HFFc6 (cell line): Measurements from ENCODE around the gene MYL12B. TPM values are rescaled to one million over a fixed set of nuclear protein-coding genes. Genes with fewer than 3 reads are reported as not detected.
A peak's percentile ranks its signal among the peaks of the same experiment; 100 is the strongest.

Source experiments
- DNase-seq: peaks from one replicate; pipeline ENCODE4 v3.0.0-alpha.2; 2018
- H3K27ac Mint-ChIP-seq: 2 replicates; pipeline ENCODE4 v1.8.0; 2020; ENCODE audit warnings: mild to moderate bottlenecking, mixed read lengths
- H3K27me3 Mint-ChIP-seq: 2 replicates; pipeline ENCODE4 v1.8.0; 2021; ENCODE audit warnings: mild to moderate bottlenecking, moderate library complexity, mixed read lengths; ENCODE audit not compliant: insufficient read depth
- H3K36me3 Mint-ChIP-seq: 2 replicates; pipeline ENCODE4 v1.8.0; 2021; ENCODE audit warnings: low read depth, mixed read lengths
- H3K4me1 Mint-ChIP-seq: 2 replicates; pipeline ENCODE4 v1.8.0; 2020; ENCODE audit warnings: low read depth, mixed read lengths
- H3K4me3 Mint-ChIP-seq: 2 replicates; pipeline ENCODE4 v1.8.0; 2020; ENCODE audit warnings: mild to moderate bottlenecking, moderate library complexity, mixed read lengths
- H3K9me3 Mint-ChIP-seq: 2 replicates; pipeline ENCODE4 v1.8.0; 2020; ENCODE audit warnings: mild to moderate bottlenecking, mixed read lengths
- total RNA-seq, 6 experiments: library from RNA; stranded (reverse); fragmentation: NEBNext Ultra II Directional; extraction: Animal tissue kit (Norgen Biotek cat#: 25700); gene quantifications; 2 replicates in 1 of 6; 3 replicates in 5 of 6; pipeline ENCODE4 v1.2.3, GENCODE V29; 2021
- TF ChIP-seq, protein P1 (sequence below): fragments of 200-600 bp; sonication (generic); IDR thresholded peaks from 2 replicates; pipeline ENCODE4 v1.5.0; 2021; ENCODE audit warnings: antibody characterized with exemption, mild to moderate bottlenecking

The MYL12B gene
- total RNA-seq, 6 experiments from 2014 or later = 590 to 686 (median 637) TPM

GRCh38 chr18:3252843-3253242 is 9.1 kb upstream of the MYL12B start:
- peaks cover 19% of the 10 kb centered on the region for H3K9me3 Mint-ChIP-seq
- peaks cover 74% of the 10 kb centered on the region for H3K36me3 Mint-ChIP-seq
- H3K4me1 Mint-ChIP-seq = peaks cover 84% of the 10 kb centered on the region
- H3K27ac Mint-ChIP-seq = peak overlapping the region; percentile 40; the same call in 1 of the 2 replicates
- DNase-seq = no peak
- H3K4me3 Mint-ChIP-seq = peak overlapping the region; percentile 11; the same call in 1 of the 2 replicates
- peaks cover 3% of the 10 kb centered on the region; the same call in 1 of the 2 replicates for H3K27me3 Mint-ChIP-seq
- TF ChIP-seq, protein P1, sequence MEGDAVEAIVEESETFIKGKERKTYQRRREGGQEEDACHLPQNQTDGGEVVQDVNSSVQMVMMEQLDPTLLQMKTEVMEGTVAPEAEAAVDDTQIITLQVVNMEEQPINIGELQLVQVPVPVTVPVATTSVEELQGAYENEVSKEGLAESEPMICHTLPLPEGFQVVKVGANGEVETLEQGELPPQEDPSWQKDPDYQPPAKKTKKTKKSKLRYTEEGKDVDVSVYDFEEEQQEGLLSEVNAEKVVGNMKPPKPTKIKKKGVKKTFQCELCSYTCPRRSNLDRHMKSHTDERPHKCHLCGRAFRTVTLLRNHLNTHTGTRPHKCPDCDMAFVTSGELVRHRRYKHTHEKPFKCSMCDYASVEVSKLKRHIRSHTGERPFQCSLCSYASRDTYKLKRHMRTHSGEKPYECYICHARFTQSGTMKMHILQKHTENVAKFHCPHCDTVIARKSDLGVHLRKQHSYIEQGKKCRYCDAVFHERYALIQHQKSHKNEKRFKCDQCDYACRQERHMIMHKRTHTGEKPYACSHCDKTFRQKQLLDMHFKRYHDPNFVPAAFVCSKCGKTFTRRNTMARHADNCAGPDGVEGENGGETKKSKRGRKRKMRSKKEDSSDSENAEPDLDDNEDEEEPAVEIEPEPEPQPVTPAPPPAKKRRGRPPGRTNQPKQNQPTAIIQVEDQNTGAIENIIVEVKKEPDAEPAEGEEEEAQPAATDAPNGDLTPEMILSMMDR = no peak

DNA sequence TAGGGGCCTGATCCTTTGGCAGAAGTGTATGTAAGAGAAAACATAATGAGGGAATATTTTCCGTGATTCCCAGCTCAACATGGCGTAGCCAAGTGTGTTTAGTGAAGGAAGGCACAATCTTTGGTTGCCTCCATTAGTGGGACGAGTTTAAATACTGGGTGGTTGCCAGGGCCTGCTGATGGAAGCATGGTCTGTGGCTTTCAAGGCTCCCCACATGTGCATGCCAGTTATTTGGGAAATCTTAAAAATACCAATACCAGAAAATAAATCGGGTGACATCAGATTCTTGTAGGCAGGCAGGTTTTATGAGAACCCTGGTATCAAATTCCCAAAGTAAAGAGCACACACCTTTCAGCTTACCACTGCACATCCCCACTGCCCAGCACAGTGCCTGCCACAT is 7.2 kb upstream of the MYL12B start:
- Mint-ChIP-seq H3K4me3 (no peak overlapping the region), H3K27ac (peak overlapping the region; percentile 64; the same call in 1 of the 2 replicates), H3K9me3 (peaks cover 5% of the 10 kb centered on the region; the same call in 1 of the 2 replicates), H3K4me1 (peaks cover 92% of the 10 kb centered on the region), H3K36me3 (peaks cover 73% of the 10 kb centered on the region), H3K27me3 (no peaks in the 10 kb centered on the region)
- TF ChIP-seq, protein P1 = no peak
- no peak for DNase-seq

DNA sequence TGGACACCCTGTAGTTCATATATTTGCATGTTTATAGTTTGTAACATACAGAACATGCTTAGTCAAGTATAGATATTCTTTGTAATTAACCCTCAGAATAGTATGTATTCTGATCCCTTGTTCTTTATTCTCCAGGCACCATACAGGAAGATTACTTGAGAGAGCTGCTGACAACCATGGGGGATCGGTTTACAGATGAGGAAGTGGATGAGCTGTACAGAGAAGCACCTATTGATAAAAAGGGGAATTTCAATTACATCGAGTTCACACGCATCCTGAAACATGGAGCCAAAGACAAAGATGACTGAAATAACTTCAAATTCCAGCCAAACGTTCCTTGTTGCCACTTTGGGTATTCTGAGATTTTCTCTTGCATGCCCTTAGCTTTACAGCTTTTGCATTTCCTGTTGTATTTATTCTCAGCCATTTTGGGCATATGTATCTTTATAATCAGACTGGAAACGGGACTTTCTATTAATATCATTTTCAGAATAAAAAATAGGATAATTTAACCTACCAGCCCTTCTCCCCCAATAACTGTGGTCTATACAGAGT is 6.2 kb upstream of the MYL12B start:
- peak overlapping the region; percentile 31 for H3K27ac Mint-ChIP-seq
- peaks cover 91% of the 10 kb centered on the region for H3K4me1 Mint-ChIP-seq
- DNase-seq = no peak
- H3K4me3 Mint-ChIP-seq = no peak overlapping the region
- TF ChIP-seq, protein P1 = no peak
- no peaks in the 10 kb centered on the region for H3K27me3 Mint-ChIP-seq
- H3K36me3 Mint-ChIP-seq = peaks cover 69% of the 10 kb centered on the region
- peaks cover 1% of the 10 kb centered on the region; the same call in 1 of the 2 replicates for H3K9me3 Mint-ChIP-seq

- peaks cover 71% of the 10 kb centered on the region for H3K36me3 Mint-ChIP-seq
- no peaks in the 10 kb centered on the region for H3K27me3 Mint-ChIP-seq
- peaks cover 85% of the 10 kb centered on the region for H3K4me1 Mint-ChIP-seq
- TF ChIP-seq, protein P1 = no peak
- H3K4me3 Mint-ChIP-seq = peak overlapping the region; percentile 72
- H3K9me3 Mint-ChIP-seq = no peaks in the 10 kb centered on the region
- peak overlapping the region; percentile 85 for H3K27ac Mint-ChIP-seq
- peak; percentile 62 for DNase-seq
These were observed 5.0 kb upstream of the MYL12B start for GRCh38 chr18:3256693-3257626.

DNA sequence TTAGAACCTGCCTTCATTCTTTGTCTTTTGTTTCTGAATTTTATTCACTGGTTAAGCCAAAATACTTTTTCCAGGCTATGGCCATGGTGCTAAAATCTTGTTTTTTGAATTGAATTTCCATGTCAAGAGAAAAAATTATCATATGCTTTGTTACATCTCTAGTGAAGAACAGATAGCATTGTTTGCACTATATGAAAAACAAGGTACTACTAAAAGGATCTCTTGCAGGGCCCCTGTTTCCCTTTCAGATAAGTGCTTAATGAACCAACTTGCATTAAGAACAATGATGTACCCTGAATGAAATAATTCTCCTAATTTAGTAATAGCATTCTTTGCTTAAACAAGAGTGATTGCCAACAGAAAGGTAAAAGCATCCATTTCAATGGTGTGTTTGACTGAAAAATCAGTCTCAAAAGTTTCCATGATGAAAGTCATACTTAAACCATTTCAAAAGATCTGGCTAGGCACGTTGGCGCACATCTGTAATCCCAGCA is 4.3 kb upstream of the MYL12B start:
- H3K4me3 Mint-ChIP-seq = no peak overlapping the region; the same call in 1 of the 2 replicates
- H3K27ac Mint-ChIP-seq = peak overlapping the region; percentile 85; the same call in 1 of the 2 replicates
- no peaks in the 10 kb centered on the region for H3K27me3 Mint-ChIP-seq
- peaks cover 73% of the 10 kb centered on the region for H3K36me3 Mint-ChIP-seq
- TF ChIP-seq, protein P1 = no peak
- no peaks in the 10 kb centered on the region for H3K9me3 Mint-ChIP-seq
- peaks cover 78% of the 10 kb centered on the region for H3K4me1 Mint-ChIP-seq
- DNase-seq = no peak
